Activated CD4-positive, CD25-positive, alpha-beta regulatory T cell treated with anti-CD3 and anti-CD28 coated beads, Interleukin-2, amount 50 U/mL, for 16 hours (primary cell): ENCODE results near the gene KSR2.
"Not testable (repeated sequence)": the region's sequence is repeated elsewhere in the genome, so short reads cannot be mapped to it uniquely, and the experiment has no call there.

ENCODE experiments used
- DNase-seq: peaks from one replicate; pipeline ENCODE4 v3.0.0-alpha.2; 2020; ENCODE audit warnings: low read depth, low spot score

Gene KSR2

DNA sequence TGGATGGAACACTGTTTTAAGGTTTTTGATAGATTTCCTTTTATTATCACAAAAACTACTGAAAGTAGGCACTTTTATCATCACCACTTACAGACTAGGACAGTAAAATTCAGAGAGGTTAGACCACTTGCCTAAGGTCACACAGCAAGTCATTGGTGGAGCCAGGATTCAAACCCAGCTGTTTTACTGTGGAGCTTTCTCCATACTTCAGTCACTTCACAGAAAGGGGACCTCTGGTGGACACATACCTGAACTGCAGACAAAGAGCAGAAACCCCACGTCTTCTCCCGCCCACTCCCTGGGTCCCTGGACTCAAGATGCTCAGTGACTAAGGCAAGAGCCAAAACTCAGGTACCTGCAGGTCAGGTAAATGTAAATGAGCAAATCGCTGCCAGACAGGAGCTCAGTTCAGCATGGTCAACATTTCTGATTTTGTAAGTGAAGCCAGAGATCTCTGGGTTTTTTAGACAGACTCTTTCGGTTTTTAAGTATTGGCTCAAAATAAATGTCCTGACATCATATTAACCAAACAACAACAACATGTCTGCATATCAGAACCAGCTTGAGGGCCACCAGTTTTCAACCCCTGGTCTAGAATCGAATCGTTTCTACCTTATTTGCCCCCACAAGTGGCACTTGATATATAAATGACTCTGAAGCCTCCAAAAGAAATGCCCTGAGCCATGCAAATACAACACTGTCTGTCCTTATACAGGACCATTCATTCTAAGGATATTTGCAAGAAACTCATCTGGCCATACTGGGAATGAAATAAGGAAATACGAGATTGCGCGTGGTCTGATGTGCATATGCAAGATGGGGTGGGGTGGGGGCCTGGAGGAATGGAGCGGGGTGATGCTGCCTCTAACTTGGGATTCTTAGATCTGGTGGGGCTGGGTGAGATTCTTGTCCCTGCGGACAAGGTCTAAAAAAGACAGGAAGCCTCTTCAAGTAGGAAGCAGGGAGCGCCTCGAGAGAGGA, 110.9 kb downstream of the KSR2 start:
- DNase-seq = peak; percentile 15

DNA sequence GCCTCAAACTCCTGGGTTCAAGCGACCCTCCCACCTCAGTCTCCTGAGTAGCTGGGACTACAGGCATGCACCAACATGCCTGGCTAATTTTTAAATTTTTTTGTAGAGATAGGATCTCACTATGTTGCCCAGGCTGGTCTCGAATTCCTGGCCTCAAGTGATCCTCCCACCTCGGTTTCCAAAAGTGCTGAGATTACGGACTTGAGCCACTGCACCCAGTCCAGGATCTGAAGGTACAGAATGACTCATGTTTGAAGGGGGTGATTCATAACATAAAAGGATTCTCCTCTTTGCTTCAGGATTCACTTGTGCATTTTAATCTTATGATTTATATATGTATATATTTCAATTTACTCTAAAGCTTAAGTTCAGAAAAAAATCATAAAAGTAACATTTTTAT, 111.7 kb downstream of the KSR2 start:
- not testable (repeated sequence) for DNase-seq

DNA sequence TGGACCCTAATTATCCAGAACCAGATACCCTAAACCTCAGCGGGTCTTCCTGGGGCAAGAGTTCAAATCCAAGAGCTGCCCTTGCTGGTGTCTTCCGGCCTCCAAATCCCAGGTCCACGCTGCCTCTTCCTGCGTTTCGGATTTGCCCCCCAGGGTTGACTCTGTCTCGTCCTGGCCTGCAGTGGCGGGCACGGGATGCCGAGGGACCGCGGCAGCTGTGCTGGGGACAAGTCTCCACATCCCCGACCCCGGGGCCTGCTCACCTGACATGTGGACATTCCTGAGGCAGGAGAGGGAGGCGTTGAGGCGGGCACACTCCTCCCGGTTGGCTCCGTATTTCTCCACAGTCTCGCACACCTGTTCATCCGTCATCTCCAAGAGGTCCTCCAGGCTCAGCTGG, 113.6 kb downstream of the KSR2 start:
- DNase-seq = no peak

DNA sequence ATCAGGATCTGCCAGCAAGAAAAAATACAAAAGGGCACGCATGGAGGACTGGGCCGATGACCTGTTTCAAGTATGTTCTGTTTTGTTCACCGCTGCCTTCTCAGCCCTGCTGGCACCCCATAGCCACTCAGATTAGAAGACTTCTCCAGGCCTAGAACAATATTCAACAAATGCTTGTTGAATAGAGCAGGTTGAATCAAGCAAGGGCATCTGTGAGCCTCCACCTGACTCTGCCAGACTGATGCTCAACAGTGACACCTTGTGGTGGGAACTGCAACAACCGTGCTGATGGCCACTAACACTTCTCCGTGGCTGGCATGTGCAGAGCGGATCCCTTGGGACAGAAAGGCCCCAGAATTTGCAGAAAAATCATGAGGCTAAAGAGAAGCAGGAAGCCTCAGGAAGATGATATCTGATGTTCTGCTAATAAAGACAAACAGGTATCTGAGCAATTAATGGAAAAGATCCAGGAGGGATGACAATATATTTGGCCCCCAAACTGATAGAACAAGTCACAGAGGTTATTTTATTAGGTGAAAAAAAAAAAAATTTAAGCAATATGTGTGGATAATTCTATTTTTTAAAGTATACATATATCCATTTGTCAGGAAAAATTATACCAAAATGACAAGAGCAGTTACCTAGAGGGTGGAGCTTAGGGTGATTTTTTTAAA, 114.3 kb downstream of the KSR2 start:
- DNase-seq = no peak

DNA sequence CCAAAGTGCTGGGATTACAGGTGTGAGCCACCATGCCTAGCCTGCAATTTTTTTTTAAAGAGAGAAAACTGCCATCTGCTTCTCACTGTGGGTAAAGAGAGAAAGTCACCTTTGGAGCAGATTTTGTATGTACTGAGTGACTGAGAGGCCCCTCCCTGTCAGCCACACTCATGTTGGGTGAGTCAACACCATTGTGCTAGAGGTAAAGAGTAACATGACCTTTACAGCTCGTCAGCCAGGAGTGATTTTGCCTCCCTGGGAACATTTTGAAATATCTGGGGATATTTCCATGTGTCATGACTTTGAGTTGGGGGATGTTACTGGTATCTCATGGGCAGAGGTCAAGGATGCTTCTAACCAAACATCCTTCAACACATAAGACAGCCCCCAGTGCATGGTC, 115.2 kb downstream of the KSR2 start:
- no peak for DNase-seq

DNA sequence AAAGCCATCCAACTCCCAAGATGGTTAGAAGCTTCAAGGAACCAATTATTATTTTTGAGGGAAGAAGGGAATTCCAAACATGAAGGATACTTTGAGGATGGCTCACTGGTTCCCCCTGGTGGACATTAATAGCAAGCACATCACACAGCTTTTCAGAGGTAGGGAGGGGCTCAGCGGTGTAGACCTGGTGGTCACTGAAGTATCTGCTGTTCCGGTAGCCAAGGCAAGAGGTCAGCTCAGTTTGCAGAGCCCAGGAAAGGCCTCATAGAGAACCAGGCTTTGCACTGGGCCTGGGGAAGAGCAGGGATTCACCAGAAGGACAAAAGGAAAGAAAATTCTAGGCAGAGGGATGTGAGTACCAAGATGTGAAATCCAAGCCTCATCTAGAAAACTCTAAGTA, 118.7 kb downstream of the KSR2 start:
- DNase-seq = no peak

DNA sequence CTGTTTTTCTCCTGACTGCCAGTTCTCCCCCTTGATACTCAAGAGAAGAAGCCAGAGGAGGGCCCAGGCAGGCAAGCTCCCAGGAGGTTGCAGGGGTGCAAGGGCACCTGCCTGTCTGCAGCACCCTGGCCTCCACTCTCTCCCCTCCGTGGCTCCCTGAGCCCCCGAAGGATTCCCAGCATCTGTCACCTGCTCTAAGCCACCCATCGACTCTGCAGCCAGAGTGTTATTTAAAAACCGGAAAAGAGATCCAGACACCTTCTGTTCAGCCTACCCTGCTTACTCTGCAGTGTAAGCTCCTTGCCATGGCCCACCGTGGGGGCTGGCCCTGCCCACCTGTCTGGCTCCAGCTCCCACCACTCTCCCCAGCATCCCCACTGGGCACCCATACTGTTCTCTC, 121.4 kb downstream of the KSR2 start:
- no peak for DNase-seq

DNA sequence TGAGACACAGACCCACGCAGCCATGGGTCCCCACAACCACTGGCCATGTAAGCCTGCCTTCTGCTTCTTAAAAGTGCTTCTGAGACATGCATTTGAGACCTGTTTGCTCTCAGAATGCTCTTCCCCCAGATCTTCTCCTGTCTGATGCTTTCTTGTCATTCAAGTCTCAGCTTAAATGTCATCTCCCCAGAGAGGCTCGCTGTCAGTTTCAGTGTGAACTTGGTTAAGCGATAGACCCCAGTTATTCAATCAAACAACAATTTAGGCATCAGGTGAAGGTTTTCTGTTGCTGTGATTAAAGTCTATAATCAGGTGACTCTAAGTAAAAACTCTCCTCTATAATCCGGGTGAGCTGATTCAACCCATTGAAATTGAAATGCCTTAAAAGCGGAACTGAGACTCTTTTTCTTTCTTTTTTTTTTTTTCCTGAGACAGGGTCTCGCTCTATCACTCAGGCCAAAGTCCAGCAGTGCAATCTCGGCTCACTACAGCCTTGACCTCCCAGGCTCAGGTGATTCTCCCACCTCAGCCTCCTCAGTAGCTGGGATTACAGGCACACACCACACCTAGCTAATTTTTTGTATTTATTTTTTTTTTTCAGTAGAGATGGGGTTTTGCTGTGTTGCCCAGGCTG, 123.4 kb downstream of the KSR2 start:
- no peak for DNase-seq

DNA sequence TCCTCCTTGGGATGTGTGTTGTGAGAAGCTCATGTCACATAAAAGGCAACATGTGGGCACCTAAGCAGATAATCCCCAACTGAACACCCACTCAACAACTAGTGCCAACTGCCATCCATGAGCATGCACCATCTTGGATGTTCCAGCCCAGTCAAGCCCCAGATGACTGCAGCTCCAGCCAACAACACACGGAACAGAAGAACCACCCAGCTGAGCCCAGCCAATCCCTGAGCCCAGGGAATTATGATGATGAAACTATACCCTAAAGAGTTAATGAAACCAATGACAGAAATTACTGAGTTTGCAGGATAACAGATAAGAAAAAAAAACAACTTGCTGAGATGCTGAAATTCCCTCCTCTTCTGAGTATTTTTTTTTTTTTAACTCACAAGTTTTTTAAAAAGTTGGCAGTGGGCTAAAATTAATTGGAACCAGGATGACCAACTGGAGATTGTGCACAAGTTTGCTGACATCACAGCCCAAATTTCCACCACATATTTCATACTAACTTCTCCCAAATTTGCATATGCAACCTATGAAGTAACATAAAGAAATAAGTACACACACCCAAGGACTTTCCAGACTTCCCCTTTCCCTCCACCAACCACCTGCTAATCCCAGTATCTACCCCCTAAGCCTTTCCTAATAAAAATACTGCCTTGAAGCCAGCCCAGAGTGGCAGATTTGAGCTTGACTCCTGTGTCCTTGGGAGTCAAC, 124.5 kb downstream of the KSR2 start:
- DNase-seq = no peak

DNA sequence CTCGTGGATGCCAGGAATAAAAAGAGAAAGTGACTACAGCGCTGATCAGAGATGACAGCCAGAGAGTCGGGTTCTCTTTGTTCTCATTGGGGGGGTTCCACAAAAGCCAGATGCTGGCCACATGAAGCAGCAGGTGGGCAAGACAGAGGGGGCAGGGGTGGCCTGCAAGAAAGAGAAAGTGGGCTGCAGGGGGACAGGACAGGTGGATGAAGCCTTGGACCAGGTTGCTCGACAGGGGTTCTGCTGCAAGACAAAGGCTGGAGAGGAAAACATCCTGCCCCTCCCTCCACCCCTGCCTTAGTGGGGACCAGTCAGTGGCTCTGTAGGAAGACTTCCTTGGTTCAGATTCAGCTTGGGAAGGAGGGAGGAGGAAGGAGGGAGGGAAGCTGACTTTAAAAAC, 126.2 kb downstream of the KSR2 start:
- no peak for DNase-seq

DNA sequence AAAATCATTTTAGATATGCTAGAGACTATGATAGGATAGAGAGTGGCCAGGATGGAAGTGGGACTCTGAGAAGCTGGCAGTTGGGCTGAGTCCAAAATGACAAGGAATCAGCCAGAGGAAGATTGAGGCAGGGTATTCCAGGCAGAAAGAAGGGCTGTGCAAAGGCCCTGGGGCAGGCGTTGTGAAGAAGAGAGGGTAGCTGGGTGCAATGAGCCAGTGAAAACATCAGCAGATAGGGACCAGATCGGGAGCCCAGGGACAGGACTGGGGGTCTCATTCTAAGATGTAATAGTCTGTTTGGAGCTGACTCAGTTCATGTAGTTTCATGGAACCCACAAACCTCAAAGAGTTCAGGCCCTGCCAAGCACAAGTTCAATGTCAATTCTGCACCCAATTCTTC, 126.6 kb downstream of the KSR2 start:
- no peak for DNase-seq

DNA sequence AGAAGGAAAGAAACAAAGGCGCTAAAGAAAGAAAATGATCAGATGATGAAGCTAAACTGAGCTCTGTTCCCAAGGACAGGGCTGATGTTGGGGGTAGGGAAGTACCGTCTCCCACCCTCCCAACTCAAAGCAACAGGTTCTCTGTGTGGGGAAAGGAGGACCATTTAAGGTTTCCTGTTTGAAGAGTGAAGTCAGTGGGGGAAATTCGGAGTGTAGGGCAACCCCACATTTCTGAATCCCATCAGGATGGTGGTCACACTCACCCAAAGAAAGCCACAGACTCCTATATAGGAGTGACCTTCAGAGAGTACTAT, 131.1 kb downstream of the KSR2 start:
- DNase-seq = no peak

DNA sequence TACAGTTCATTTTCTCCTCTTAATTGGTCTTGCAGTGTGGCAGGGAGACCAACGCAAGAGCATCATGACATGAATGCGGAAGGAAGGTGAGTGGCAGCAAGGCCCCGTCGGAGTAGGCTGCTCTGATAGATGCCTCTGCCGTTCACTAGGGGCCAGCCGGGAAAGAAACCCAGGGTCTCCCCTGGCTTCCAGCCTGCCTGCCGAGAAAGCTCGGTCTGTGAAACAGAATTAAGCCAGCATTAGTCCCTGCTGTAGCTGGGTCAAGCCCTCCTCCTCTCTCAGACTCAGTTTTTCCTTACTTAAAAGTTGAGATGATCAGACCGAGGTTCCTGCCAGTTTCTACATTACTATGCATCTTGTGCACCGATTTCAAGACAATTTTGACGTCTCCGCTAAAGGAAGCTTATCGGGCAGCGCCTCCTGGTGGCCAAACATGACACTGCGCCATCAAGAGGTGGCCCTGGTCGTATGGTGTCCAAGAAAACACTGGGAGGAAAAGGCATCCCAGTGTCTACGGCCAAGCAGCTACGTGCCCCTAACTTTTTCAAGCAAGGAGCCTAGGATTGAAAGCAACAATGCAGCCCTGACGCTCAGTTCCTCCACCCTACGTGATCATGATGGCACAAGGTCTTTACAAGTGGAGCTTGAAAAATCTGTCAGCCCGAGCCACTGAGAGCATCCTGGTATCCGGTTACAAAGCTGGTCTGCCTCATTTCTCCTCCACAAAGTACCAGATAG, 131.6 kb downstream of the KSR2 start:
- DNase-seq = peak; percentile 59

DNA sequence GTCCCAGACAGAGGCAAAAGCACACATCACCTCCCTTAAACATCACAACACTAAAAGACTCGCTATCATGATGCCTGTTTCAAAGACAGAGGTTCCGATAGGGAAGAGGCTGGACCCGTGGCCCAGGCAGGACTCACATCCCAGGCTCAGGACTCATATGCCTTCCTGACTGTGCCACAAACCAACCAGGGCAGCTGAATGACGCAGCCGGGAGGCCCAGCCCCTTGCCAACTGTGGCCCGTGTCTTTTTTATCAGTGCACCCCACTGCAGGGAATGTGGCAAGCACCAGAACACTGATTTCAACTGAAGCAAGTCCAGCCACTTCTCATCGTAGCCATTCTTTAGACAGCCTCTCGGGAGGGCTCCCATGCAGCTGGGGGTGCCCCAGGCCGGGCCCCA, 132.3 kb downstream of the KSR2 start:
- DNase-seq = no peak

DNA sequence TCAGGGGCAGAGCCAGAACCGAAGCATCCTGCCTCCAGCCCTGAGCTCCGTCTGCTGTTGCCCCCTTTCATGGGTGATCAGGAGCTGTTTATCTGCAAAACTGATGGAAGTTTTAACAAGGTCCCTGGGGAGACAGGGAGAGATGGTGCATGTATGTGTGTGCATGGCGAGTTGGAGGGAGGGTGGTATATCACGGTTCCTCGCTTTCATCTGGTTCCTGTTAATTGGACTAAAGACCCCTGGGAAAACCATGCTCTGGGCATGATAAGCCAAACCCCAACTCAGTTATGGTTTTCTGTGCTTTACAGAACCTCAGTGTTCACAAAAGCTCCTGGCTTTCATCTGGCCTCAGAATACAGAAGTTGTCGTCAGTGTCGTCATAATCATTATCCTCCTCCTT, 133.6 kb downstream of the KSR2 start:
- DNase-seq = no peak

DNA sequence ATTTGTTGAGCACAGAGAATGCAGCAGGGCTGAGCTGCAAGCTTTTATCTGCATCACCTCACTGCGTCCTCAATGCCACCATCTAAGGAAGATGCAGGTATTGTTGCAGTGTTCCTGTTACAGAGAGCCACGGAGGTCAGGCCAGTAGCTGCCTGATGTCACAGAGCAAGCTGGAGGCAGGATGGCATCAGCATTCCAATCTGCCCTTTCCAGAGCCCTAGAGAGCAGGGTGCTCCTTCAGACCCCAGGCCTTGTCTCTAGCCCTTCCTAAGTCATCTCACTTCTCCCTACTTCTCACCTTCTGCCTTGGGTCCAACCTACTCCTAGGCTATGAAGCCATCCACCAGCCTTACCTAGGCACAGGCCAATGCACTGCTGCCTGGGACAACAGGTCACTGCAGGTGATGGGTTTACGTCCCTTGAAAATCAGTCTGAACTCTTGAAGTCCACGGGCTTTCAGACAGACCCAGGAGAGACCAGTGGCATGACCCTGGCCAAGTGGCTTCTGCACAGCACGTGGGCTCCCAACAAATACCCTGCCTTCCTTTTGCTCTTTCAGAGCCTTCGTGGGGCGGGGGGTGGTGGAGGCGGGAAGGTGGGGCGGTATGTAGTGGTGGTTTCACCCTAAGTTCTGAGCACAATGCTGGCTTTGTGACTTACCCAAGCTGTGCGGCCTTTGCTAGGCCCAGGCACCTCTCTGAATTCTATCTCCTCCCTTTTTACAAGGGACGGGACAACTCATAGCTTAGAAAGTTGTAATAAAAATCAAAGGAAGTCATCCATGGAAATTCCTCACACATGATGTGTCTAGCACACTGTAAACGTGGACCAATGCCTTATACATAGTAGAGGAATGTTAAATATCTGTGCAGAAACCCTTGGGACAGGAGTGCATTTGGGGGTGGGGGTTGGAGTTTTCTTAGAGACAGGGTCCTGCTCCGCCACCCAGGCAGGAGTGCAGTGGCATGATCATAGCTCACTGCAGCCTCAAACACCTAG, 136.0 kb downstream of the KSR2 start:
- DNase-seq = no peak

DNA sequence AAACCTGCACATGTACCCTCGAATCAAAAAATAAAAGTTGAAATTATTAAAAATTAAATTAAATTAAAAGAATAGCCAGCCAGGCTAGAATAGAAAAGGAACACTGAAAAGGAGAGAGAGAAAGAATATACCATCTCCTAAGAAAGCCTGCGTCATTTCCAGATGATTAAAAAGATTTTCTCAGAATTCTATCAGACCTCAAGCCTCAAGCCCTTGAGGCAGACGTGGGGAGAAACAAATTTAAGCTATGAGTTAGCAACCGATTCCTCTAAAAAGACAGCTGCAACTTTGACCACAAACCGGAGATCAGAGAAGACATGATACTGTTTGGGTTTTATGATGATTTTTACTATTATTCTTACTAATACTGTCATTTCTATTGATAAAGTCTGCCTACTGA, 138.3 kb downstream of the KSR2 start:
- no peak for DNase-seq

DNA sequence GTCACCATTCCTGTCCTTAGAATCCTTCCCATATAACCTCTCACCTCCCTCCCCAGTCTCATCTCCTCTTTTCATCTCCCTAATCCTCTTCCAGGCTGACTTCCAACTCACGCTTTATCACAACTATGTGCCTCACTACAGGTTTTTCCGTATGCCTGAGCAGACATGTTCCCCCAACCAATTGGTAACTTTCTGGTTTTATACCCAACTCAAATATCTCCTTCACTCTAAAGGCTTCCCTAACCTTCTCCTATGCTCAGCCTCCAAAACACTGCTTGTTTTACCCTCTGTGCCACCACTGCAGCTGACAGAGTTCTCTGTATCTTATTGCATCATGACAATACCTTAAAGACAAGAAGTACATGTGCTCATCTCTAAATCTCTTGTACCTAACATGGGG, 139.7 kb downstream of the KSR2 start:
- no peak for DNase-seq

DNA sequence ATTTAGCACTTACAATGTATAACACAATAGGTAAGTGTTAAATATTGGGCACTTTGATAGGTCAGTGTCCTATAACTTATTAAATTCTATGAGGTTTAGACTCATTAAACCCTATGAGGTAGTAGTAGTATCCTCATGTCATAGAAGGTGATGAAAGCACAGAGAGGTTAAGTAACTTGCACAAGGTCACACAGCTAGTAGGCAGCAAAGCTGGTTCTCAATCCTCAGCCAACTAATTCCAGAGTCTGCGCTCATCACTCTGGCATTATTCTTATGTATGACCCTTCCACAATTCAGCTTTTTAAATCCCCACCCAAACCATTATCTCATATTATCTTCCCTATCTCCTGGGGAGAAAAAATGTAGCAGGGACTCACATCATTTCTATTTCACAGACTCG, 141.1 kb downstream of the KSR2 start:
- no peak for DNase-seq

DNA sequence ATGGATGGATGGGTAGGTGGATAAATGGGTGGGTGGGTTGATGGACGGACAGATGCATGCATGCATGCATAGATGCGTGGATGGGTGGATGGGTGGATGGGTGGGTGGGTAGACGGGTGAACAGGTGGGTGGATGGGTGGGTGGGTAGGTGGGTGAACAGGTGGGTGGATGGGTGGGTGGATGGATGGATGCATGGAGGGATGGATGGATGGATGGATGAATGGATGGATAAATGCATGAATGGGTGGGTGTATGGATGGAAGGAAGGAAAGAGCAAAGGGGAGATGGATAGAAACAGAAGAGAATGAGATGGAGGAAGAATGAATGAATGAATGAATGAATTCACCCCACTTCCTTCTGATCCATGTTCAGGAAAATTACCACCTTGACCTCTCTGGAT, 143.0 kb downstream of the KSR2 start:
- DNase-seq = no peak
